Measurements from ENCODE around the gene CEBPA. TPM values are rescaled to one million over a fixed set of nuclear protein-coding genes. Genes with fewer than 3 reads are reported as not detected.

Gene CEBPA
- total RNA-seq, 2 donors from 2014 or later: 1.8 to 2.1 TPM

DNA sequence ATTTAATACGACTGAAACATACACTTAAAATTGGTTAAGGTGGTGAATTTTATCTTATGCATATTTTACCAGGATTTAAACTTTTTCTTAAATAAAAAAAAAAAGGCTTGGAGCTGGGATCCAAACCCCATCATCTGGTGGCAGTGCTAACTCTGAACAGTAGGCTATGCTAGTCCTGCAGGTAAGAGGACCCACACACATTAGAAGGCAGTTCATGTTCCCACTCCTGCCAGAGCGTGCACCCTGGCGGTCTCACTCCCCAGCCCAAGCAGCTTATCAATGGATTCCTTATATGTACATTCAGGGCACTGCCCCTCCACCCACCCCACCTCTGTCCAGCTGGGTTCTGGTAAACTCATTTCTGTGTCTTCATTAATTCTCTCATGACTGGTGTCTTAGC lies 31.3 kb upstream of the CEBPA start:
- 84% methylated on average over 2 of the region's 3 CpGs; no CpG with 5 or more reads in 1 of the 2 experiments for WGBS, 2 experiments (ENCODE audit: insufficient coverage in 1 of 2, insufficient read length in 1 of 2)
- Mint-ChIP-seq H3K36me3 (ENCODE audit: low read depth) (no peaks in the 10 kb centered on the region), H3K27me3 (ENCODE audit: insufficient read depth) (no peaks in the 10 kb centered on the region), H3K27ac (no peak overlapping the region), H3K4me1 (no peaks in the 10 kb centered on the region), H3K9me3 (no peaks in the 10 kb centered on the region), H3K4me3 (no peak overlapping the region)
- no peak overlapping the region for H3K4me3 ChIP-seq (ENCODE audit: low read length)
- H3K9me3 ChIP-seq (ENCODE audit: control insufficient read depth, low read length): no peaks in the 10 kb centered on the region
- no peak overlapping the region for H3K27ac ChIP-seq (ENCODE audit: low read depth, low read length)
- no peak overlapping the region for H3K9ac ChIP-seq (ENCODE audit: extremely low read depth, low read length, poor library complexity, severe bottlenecking)
- H3K4me1 ChIP-seq (ENCODE audit: control insufficient read depth, insufficient read depth, low read length): no peaks in the 10 kb centered on the region
- DNase-seq: no peak
- no peaks in the 10 kb centered on the region for H3K27me3 ChIP-seq (ENCODE audit: control insufficient read depth, insufficient read depth, low read length, poor library complexity, severe bottlenecking)
- no peaks in the 10 kb centered on the region for H3K36me3 ChIP-seq (ENCODE audit: control insufficient read depth, insufficient read depth, low read length)
- TF ChIP-seq, protein P1, sequence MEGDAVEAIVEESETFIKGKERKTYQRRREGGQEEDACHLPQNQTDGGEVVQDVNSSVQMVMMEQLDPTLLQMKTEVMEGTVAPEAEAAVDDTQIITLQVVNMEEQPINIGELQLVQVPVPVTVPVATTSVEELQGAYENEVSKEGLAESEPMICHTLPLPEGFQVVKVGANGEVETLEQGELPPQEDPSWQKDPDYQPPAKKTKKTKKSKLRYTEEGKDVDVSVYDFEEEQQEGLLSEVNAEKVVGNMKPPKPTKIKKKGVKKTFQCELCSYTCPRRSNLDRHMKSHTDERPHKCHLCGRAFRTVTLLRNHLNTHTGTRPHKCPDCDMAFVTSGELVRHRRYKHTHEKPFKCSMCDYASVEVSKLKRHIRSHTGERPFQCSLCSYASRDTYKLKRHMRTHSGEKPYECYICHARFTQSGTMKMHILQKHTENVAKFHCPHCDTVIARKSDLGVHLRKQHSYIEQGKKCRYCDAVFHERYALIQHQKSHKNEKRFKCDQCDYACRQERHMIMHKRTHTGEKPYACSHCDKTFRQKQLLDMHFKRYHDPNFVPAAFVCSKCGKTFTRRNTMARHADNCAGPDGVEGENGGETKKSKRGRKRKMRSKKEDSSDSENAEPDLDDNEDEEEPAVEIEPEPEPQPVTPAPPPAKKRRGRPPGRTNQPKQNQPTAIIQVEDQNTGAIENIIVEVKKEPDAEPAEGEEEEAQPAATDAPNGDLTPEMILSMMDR (conservative IDR thresholded peaks at IDR 0.05): no peak

DNA sequence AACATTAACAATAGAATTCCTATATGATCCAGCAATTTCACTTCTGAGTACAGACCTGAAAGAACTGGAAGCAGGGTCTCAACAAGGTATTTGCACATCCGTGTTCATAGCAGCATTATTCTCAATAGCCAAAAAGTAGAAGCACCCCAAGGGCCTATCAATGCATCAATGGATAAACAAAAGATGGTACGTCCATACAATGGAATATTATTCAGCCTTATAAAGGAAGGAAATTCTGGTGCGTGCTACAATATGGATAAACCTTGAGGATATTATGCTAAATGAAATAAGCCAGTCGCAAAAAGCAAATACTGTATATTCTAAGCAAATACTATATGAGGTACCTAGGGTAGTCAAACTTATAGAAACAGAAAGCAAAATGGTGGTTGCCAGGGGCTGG lies 30.8 kb upstream of the CEBPA start:
- Histone ChIP-seq H3K4me3 (ENCODE audit: low read length) (no peak overlapping the region), H3K9ac (ENCODE audit: extremely low read depth, low read length, poor library complexity, severe bottlenecking) (no peak overlapping the region), H3K9me3 (ENCODE audit: control insufficient read depth, low read length) (no peaks in the 10 kb centered on the region), H3K36me3 (ENCODE audit: control insufficient read depth, insufficient read depth, low read length) (no peaks in the 10 kb centered on the region), H3K4me1 (ENCODE audit: control insufficient read depth, insufficient read depth, low read length) (no peaks in the 10 kb centered on the region), H3K27me3 (ENCODE audit: control insufficient read depth, insufficient read depth, low read length, poor library complexity, severe bottlenecking) (no peaks in the 10 kb centered on the region), H3K27ac (ENCODE audit: low read depth, low read length) (no peak overlapping the region)
- TF ChIP-seq, protein P1 (conservative IDR thresholded peaks at IDR 0.05): no peak
- Mint-ChIP-seq H3K36me3 (ENCODE audit: low read depth) (no peaks in the 10 kb centered on the region), H3K27me3 (ENCODE audit: insufficient read depth) (no peaks in the 10 kb centered on the region), H3K4me1 (no peaks in the 10 kb centered on the region), H3K27ac (no peak overlapping the region), H3K4me3 (no peak overlapping the region), H3K9me3 (no peaks in the 10 kb centered on the region)
- DNase-seq: no peak
- WGBS, 2 experiments (ENCODE audit: insufficient coverage in 1 of 2, insufficient read length in 1 of 2): 94 to 97% methylated on average over 4 of the region's 4 CpGs

DNA sequence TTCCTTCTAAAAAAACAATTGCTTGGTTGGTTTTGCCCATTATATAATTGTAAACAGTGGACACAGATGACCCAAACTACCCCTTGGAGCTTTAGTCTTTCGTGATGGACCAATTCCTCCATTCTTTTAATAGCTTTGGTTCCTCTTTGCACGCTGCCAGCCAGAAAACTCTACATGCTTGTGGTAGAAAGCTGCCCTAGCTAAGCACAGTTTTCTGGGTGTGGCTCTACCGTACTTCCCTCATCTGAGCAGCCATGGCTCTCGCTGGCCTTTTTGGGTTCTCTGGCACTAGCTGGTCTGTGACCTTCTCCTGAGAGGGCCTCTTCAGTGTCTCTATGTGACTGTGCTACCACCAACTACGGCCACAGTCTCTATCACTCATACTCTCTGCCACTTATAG lies 29.9 kb upstream of the CEBPA start:
- Histone ChIP-seq H3K4me1 (ENCODE audit: control insufficient read depth, insufficient read depth, low read length) (no peaks in the 10 kb centered on the region), H3K9me3 (ENCODE audit: control insufficient read depth, low read length) (no peaks in the 10 kb centered on the region), H3K27ac (ENCODE audit: low read depth, low read length) (no peak overlapping the region), H3K9ac (ENCODE audit: extremely low read depth, low read length, poor library complexity, severe bottlenecking) (no peak overlapping the region), H3K27me3 (ENCODE audit: control insufficient read depth, insufficient read depth, low read length, poor library complexity, severe bottlenecking) (no peaks in the 10 kb centered on the region), H3K4me3 (ENCODE audit: low read length) (no peak overlapping the region), H3K36me3 (ENCODE audit: control insufficient read depth, insufficient read depth, low read length) (no peaks in the 10 kb centered on the region)
- Mint-ChIP-seq H3K4me1 (no peaks in the 10 kb centered on the region), H3K27me3 (ENCODE audit: insufficient read depth) (no peaks in the 10 kb centered on the region), H3K36me3 (ENCODE audit: low read depth) (no peaks in the 10 kb centered on the region), H3K27ac (no peak overlapping the region), H3K9me3 (no peaks in the 10 kb centered on the region), H3K4me3 (no peak overlapping the region)
- TF ChIP-seq, protein P1 (conservative IDR thresholded peaks at IDR 0.05): no peak
- 88 to 97% methylated on average over 5 of the region's 5 CpGs for WGBS, 2 experiments (ENCODE audit: insufficient coverage in 1 of 2, insufficient read length in 1 of 2)
- no peak for DNase-seq
